Spleen (tissue), 11 donors: ENCODE data around the gene ING4. TPM values are rescaled to one million over a fixed set of nuclear protein-coding genes. Genes with fewer than 3 reads are reported as not detected.

Experiments
- DNase-seq: peaks from one replicate; pipeline ENCODE4 v3.0.0-alpha.2; 2020
- H3K27ac ChIP-seq, 8 donors: fragments of 200-600 bp; sonication (generic) in 7 of 8; 1 replicate in 4 of 8; 2 replicates in 4 of 8; pipeline versions ENCODE4 v1.5.0 to v1.8.0; 2016 to 2021; ENCODE audit warnings: inconsistent platforms in 4 of 8, mild to moderate bottlenecking in 4 of 8, moderate library complexity in 1 of 8
- H3K27me3 ChIP-seq, 7 donors: fragments of 200-600 bp; sonication (generic) in 6 of 7; replicated peaks in 1 of 7; 1 replicate in 4 of 7; 2 replicates in 3 of 7; pipeline versions ENCODE4 v1.5.0 to v1.8.0; 2016 to 2021; ENCODE audit warnings: inconsistent platforms in 3 of 7, mild to moderate bottlenecking in 1 of 7
- H3K36me3 ChIP-seq, 6 donors: fragments of 200-600 bp; sonication (generic) in 5 of 6; 1 replicate in 4 of 6; 2 replicates in 2 of 6; pipeline versions ENCODE4 v1.5.0 to v1.8.0; 2016 to 2021; ENCODE audit warnings: inconsistent platforms in 2 of 6
- H3K4me1 ChIP-seq, 6 donors: fragments of 200-600 bp; sonication (generic) in 5 of 6; 1 replicate in 3 of 6; 2 replicates in 3 of 6; pipeline versions ENCODE4 v1.5.0 to v1.8.0; 2016 to 2021; ENCODE audit warnings: inconsistent platforms in 3 of 6
- H3K4me3 ChIP-seq, 8 donors: fragments of 200-600 bp; sonication (generic) in 7 of 8; 1 replicate in 4 of 8; 2 replicates in 4 of 8; pipeline versions ENCODE4 v1.5.0 to v1.8.0; 2016 to 2021; ENCODE audit warnings: inconsistent platforms in 4 of 8, mild to moderate bottlenecking in 4 of 8, moderate library complexity in 2 of 8
- H3K9me3 ChIP-seq, 8 donors: fragments of 200-600 bp; sonication (generic) in 7 of 8; 1 replicate in 4 of 8; 2 replicates in 4 of 8; pipeline versions ENCODE4 v1.5.0 to v1.8.0; 2016 to 2021; ENCODE audit warnings: inconsistent platforms in 4 of 8
- CTCF ChIP-seq, 11 experiments: fragments of 200-600 bp in 7 of 11; fragments of 450-650 bp in 4 of 11; sonication (generic) in 4 of 11; IDR thresholded peaks in 8 of 11; conservative IDR thresholded peaks in 3 of 11; 1 replicate in 7 of 11; 2 replicates in 4 of 11; pipeline versions ENCODE4 v1.4.0 to v1.8.0; 2016 to 2021; ENCODE audit warnings: antibody characterized with exemption in 11 of 11, inconsistent platforms in 4 of 11, mild to moderate bottlenecking in 1 of 11
- POLR2A ChIP-seq, 3 donors: fragments of 450-650 bp; IDR thresholded peaks; one replicate each; pipeline ENCODE4 v1.5.1; 2017; ENCODE audit warnings: antibody characterized with exemption in 3 of 3, mild to moderate bottlenecking in 1 of 3
- POLR2AphosphoS5 ChIP-seq, 3 donors: sonication (generic); formaldehyde crosslinking; IDR thresholded peaks; one replicate each; pipeline ENCODE4 v1.5.1; 2017; ENCODE audit warnings: antibody characterized with exemption in 3 of 3
- WGBS, 5 donors: extraction: QIAGEN DNeasy Blood & Tissue Kit in 3 of 5; methylation state at CpG; one replicate each; pipeline versions ENCODE4 v1.1.5 to v1.1.7; 2013 to 2018; 5-methylcytosine and 5-hydroxymethylcytosine counted together
- intact Hi-C: fragments of 100-400 bp; cut with DNase I; formaldehyde crosslinking; loops from one replicate; pipeline ENCODE4 v1.15.0; 2023; ENCODE audit warnings: low total_unique reads
- polyA plus RNA-seq, 3 donors: library from polyadenylated mRNA; stranded (reverse); fragments of 200-250 nt; gene quantifications; one replicate each; pipeline ENCODE4 v1.2.1, GENCODE V29; 2013
- total RNA-seq, 7 donors: library from RNA; depleted of rRNA in 3 of 7; stranded (reverse); fragments of >200 nt in 3 of 7; fragmentation: NEBNext Ultra II Directional in 4 of 7; extraction: Animal tissue kit (Norgen Biotek cat#: 25700) in 4 of 7; gene quantifications; one replicate each; pipeline versions ENCODE4 v1.1.0 to v1.2.1, GENCODE V29; 2016 to 2021
- donor health status: healthy with polysubstance abuse.
- donor health status: DM: no; HTN: no; CAD: no; lungs with moderate emphysema.
- donor health status: DM: no; HTN: no; CAD: no.
- donor health status: Bipolar disorder and iron deficiency.
- donor health status: healthy.
- donor health status: DM: no; HTN: no; CAD: no.
- donor health status: DM: yes; HTN: yes; CAD: no.

ING4 gene
- total and polyA plus RNA-seq, 10 donors: 33.0 to 68.8 (median 49.9) TPM

- Histone ChIP-seq H3K4me3 (peak overlapping the region in 7 of 8 donors; percentile 30 to 75 (median 38)), H3K36me3 (no peaks in the 10 kb centered on the region), H3K27ac (no peak overlapping the region), H3K9me3 (no peaks in the 10 kb centered on the region), H3K27me3 (peaks cover 0 to 93% (median 78%) of the 10 kb centered on the region in 7 donors), H3K4me1 (peaks cover 7 to 44% (median 37%) of the 10 kb centered on the region in 6 donors)
- DNase-seq: peak; percentile 38
- 30 to 37% (median 33%) methylated on average over 13 of the region's 13 CpGs for WGBS, 5 donors
- TF ChIP-seq POLR2AphosphoS5 (IDR thresholded peaks at IDR 0.05) (no peak), POLR2A (IDR thresholded peaks at IDR 0.05) (no peak), CTCF (IDR thresholded peaks at IDR 0.05 in 8 of 11, conservative IDR thresholded peaks at IDR 0.05 in 3 of 11) (no peak)
- intact Hi-C loops: no loop called here
Measured at GRCh38 chr12:6701078-6701768, 38.3 kb upstream of the ING4 start.

GRCh38 chr12:6700646-6701051 is 37.7 kb upstream of the ING4 start, which contains the start of gene PIANP:
Gene PIANP (minus strand): TSS chr12:6700815. CDS start chr12:6698061, 2,754 bp downstream.
- no peak for TF ChIP-seq CTCF (IDR thresholded peaks at IDR 0.05 in 8 of 11, conservative IDR thresholded peaks at IDR 0.05 in 3 of 11)
- no peak for TF ChIP-seq POLR2A (IDR thresholded peaks at IDR 0.05)
- TF ChIP-seq POLR2AphosphoS5 (IDR thresholded peaks at IDR 0.05): peak in 1 of 3 donors; percentile 48
- H3K9me3 ChIP-seq: no peaks in the 10 kb centered on the region
- peak within 1 kb of the TSS; percentile 30 to 75 (median 38) for H3K4me3 ChIP-seq
- no peaks in the 10 kb centered on the region for H3K36me3 ChIP-seq
- intact Hi-C loops: no loop called here
- peak; percentile 86 for DNase-seq
- peak within 1 kb of the TSS in 1 of 8 donors; percentile 30 for H3K27ac ChIP-seq
- 0 to 15% (median 1%) methylated on average over 2 to 40 of the region's 43 CpGs for WGBS, 5 donors
- peaks cover 0 to 87% (median 73%) of the 10 kb centered on the region in 7 donors for H3K27me3 ChIP-seq
- peaks cover 7 to 50% (median 43%) of the 10 kb centered on the region in 6 donors for H3K4me1 ChIP-seq

GRCh38 chr12:6699989-6700645 is 37.2 kb upstream of the ING4 start:
- WGBS, 5 donors: 0 to 3% (median 1%) methylated on average over 53 to 65 of the region's 65 CpGs
- intact Hi-C loops: no loop called here
- H3K27ac ChIP-seq: peak overlapping the region in 1 of 8 donors; percentile 30
- peaks cover 0 to 82% (median 67%) of the 10 kb centered on the region in 7 donors for H3K27me3 ChIP-seq
- peak overlapping the region; percentile 30 to 75 (median 38) for H3K4me3 ChIP-seq
- TF ChIP-seq POLR2A (IDR thresholded peaks at IDR 0.05) (no peak), CTCF (IDR thresholded peaks at IDR 0.05 in 8 of 11, conservative IDR thresholded peaks at IDR 0.05 in 3 of 11) (no peak), POLR2AphosphoS5 (IDR thresholded peaks at IDR 0.05) (no peak)
- H3K9me3 ChIP-seq: no peaks in the 10 kb centered on the region
- no peaks in the 10 kb centered on the region for H3K36me3 ChIP-seq
- peak; percentile 81 for DNase-seq
- peaks cover 7 to 55% (median 45%) of the 10 kb centered on the region in 6 donors for H3K4me1 ChIP-seq
